Neural progenitor cell (in vitro differentiated cells): ENCODE results near the gene SRRD. TPM values are rescaled to one million over a fixed set of nuclear protein-coding genes. Genes with fewer than 3 reads are reported as not detected.

Source experiments
- DNase-seq: peaks from one replicate; pipeline ENCODE4 v3.0.0-alpha.2; 2016; ENCODE audit warnings: low spot score
- H2AFZ ChIP-seq: fragments of 200-600 bp; sonication (generic); replicated peaks from 2 replicates; pipeline ENCODE4 v1.6.1; 2016; ENCODE audit warnings: antibody characterized with exemption
- H3F3A ChIP-seq: fragments of 200-600 bp; sonication (generic); 2 replicates; pipeline ENCODE4 v1.6.1; 2016; ENCODE audit warnings: antibody characterized with exemption, low read depth
- H3K27ac ChIP-seq: fragments of 200-600 bp; sonication (generic); 2 replicates; pipeline ENCODE4 v1.5.1; 2016; ENCODE audit warnings: mild to moderate bottlenecking
- H3K27me3 ChIP-seq: fragments of 200-600 bp; sonication (generic); 2 replicates; pipeline ENCODE4 v1.6.1; 2016; ENCODE audit warnings: mild to moderate bottlenecking, moderate library complexity
- H3K36me3 ChIP-seq: fragments of 200-600 bp; sonication (generic); 2 replicates; pipeline ENCODE4 v1.5.1; 2016
- H3K4me1 ChIP-seq: fragments of 200-600 bp; sonication (generic); 2 replicates; pipeline ENCODE4 v1.6.1; 2016; ENCODE audit warnings: mixed run types
- H3K4me2 ChIP-seq: fragments of 200-600 bp; sonication (generic); 2 replicates; pipeline ENCODE4 v1.6.1; 2016
- H3K4me3 ChIP-seq: fragments of 200-600 bp; sonication (generic); 2 replicates; pipeline ENCODE4 v1.5.1; 2016
- H3K79me2 ChIP-seq: fragments of 200-600 bp; sonication (generic); 2 replicates; pipeline ENCODE4 v1.6.1; 2016; ENCODE audit warnings: low read depth
- H3K9ac ChIP-seq: fragments of 200-600 bp; sonication (generic); 2 replicates; pipeline ENCODE4 v1.6.1; 2016
- H3K9me3 ChIP-seq: fragments of 200-600 bp; sonication (generic); 2 replicates; pipeline ENCODE4 v1.5.1; 2016; ENCODE audit warnings: low read depth
- H4K20me1 ChIP-seq: fragments of 200-600 bp; sonication (generic); 2 replicates; pipeline ENCODE4 v1.6.1; 2016; ENCODE audit warnings: low read depth
- H3K27ac Mint-ChIP-seq: 3 replicates; pipeline ENCODE4 v1.8.0; 2021; ENCODE audit warnings: mixed read lengths
- H3K27me3 Mint-ChIP-seq: 2 replicates; pipeline ENCODE4 v1.8.0; 2022; ENCODE audit warnings: low read depth, mild to moderate bottlenecking, inconsistent platforms, moderate library complexity, mixed read lengths; ENCODE audit not compliant: insufficient read depth
- H3K36me3 Mint-ChIP-seq: 3 replicates; pipeline ENCODE4 v1.8.0; 2021; ENCODE audit warnings: mixed read lengths
- H3K4me1 Mint-ChIP-seq: 3 replicates; pipeline ENCODE4 v1.8.0; 2021; ENCODE audit warnings: mixed read lengths
- H3K4me3 Mint-ChIP-seq: 3 replicates; pipeline ENCODE4 v1.8.0; 2021; ENCODE audit warnings: mild to moderate bottlenecking, moderate library complexity, mixed read lengths
- H3K9me3 Mint-ChIP-seq: 3 replicates; pipeline ENCODE4 v1.8.0; 2020; ENCODE audit warnings: mixed read lengths
- EZH2 ChIP-seq: fragments of 200-600 bp; sonication (generic); IDR thresholded peaks from 2 replicates; pipeline ENCODE4 v1.6.1; 2017; ENCODE audit warnings: antibody characterized with exemption, mild to moderate bottlenecking, moderate library complexity
- EZH2phosphoT487 ChIP-seq: fragments of 200-600 bp; sonication (generic); IDR thresholded peaks from 2 replicates; pipeline ENCODE4 v1.6.1; 2017; ENCODE audit warnings: antibody characterized with exemption
- total RNA-seq: library from RNA; depleted of rRNA; stranded (reverse); fragments of >200 nt; gene quantifications from 2 replicates; pipeline ENCODE4 v1.2.3, GENCODE V29; 2015; ENCODE audit warnings: low replicate concordance
- TF ChIP-seq, protein P1 (sequence below): fragments of 200-600 bp; sonication (generic); IDR thresholded peaks from 2 replicates; pipeline ENCODE4 v1.5.1; 2017; ENCODE audit warnings: antibody characterized with exemption, mild to moderate bottlenecking

The SRRD gene
- total RNA-seq, 1 donor from 2014 or later = 36.0 TPM

DNA sequence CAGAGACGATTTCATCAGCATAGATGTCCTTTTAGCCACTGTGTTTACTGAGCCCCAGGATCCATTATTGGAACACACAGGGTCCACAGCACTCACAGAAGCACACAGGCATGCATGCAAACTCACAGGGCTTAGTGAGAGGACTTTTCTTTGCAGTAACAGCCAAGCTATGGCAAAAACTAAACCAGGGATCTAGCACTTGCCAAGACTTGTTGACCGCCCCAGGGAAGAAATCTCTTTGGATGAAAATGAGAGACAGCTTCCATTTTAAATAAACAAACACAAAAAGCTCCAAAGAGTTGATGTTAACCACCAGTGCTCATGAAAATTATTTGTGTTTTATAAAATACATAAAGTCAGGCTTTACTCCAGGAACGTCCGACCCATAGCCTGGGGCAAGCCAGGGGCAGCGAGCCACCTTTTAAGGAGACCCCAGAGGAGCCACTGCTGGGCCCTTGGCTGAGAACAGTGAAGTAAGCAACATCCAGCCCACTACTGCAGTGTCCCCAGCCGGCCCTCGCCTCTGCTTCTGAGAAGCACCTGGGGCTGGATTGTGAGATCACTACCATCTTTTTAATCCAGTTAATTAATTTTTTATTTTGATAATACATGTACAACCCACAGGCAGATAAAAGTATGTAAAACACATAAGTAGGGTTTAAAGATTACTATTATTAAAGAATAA is 50.6 kb downstream of the SRRD start:
- no peaks in the 10 kb centered on the region for H3K79me2 ChIP-seq
- no peak overlapping the region for H3K4me2 ChIP-seq
- H3K9me3 Mint-ChIP-seq = no peaks in the 10 kb centered on the region
- no peaks in the 10 kb centered on the region for H3F3A ChIP-seq
- no peaks in the 10 kb centered on the region for H4K20me1 ChIP-seq
- H3K27ac Mint-ChIP-seq = no peak overlapping the region
- no peak for DNase-seq
- H3K27me3 ChIP-seq = no peaks in the 10 kb centered on the region
- no peaks in the 10 kb centered on the region for H3K4me1 Mint-ChIP-seq
- peak overlapping the region; percentile 45 for H3K9ac ChIP-seq
- no peak overlapping the region for H2AFZ ChIP-seq
- H3K4me3 Mint-ChIP-seq = no peak overlapping the region
- peaks cover 19% of the 10 kb centered on the region for H3K36me3 Mint-ChIP-seq
- TF ChIP-seq EZH2 (no peak), EZH2phosphoT487 (no peak)
- TF ChIP-seq, protein P1, sequence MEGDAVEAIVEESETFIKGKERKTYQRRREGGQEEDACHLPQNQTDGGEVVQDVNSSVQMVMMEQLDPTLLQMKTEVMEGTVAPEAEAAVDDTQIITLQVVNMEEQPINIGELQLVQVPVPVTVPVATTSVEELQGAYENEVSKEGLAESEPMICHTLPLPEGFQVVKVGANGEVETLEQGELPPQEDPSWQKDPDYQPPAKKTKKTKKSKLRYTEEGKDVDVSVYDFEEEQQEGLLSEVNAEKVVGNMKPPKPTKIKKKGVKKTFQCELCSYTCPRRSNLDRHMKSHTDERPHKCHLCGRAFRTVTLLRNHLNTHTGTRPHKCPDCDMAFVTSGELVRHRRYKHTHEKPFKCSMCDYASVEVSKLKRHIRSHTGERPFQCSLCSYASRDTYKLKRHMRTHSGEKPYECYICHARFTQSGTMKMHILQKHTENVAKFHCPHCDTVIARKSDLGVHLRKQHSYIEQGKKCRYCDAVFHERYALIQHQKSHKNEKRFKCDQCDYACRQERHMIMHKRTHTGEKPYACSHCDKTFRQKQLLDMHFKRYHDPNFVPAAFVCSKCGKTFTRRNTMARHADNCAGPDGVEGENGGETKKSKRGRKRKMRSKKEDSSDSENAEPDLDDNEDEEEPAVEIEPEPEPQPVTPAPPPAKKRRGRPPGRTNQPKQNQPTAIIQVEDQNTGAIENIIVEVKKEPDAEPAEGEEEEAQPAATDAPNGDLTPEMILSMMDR = no peak
- no peak overlapping the region for H3K27ac ChIP-seq
- no peak overlapping the region for H3K4me3 ChIP-seq
- H3K36me3 ChIP-seq = no peaks in the 10 kb centered on the region
- no peaks in the 10 kb centered on the region for H3K4me1 ChIP-seq
- H3K27me3 Mint-ChIP-seq = peaks cover 3% of the 10 kb centered on the region
- H3K9me3 ChIP-seq = no peaks in the 10 kb centered on the region

DNA sequence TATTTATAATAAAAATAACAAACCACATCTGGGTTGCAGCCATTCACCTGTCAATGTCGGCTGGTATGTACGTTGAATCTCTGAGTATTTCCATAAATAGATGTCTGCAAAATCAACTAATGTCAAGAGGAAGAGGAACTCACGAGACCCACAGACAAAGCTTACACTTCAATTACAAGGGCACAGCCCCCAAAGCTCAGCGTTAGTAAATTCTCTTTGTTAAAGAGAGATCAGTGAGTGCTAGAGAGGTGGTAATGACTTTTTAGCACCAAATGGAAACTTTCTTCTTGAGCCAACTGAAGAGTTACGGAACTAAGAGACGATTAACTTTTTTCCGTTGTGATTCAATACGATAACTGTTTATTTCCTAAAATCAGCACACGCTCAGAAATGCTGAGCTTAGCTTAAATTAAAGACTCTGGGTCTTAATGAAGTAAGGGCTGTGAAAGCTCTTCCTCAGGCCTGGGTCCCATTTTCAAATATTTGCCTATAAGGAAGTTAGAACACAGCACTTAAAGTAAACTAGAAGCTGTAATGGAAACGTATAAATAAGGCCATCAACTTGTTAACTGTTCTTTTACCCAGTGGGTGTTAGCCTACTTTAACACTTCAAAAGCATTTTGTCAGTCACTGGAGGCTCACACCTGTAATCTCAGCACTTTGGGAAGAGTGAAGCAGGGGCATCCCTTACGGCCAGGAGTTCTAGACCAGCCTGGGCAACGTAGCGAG is 51.4 kb downstream of the SRRD start:
- Histone ChIP-seq H3K4me3 (no peak overlapping the region), H3K27me3 (no peaks in the 10 kb centered on the region), H3K36me3 (no peaks in the 10 kb centered on the region), H3K4me2 (no peak overlapping the region), H3K27ac (no peak overlapping the region), H3F3A (no peaks in the 10 kb centered on the region), H4K20me1 (no peaks in the 10 kb centered on the region), H3K4me1 (no peaks in the 10 kb centered on the region), H3K79me2 (no peaks in the 10 kb centered on the region), H3K9ac (no peak overlapping the region), H2AFZ (no peak overlapping the region), H3K9me3 (no peaks in the 10 kb centered on the region)
- H3K27me3 Mint-ChIP-seq = peaks cover 2% of the 10 kb centered on the region
- DNase-seq = no peak
- H3K9me3 Mint-ChIP-seq = no peaks in the 10 kb centered on the region
- H3K36me3 Mint-ChIP-seq = peaks cover 13% of the 10 kb centered on the region
- no peaks in the 10 kb centered on the region for H3K4me1 Mint-ChIP-seq
- H3K4me3 Mint-ChIP-seq = no peak overlapping the region
- TF ChIP-seq EZH2 (no peak), EZH2phosphoT487 (no peak)
- TF ChIP-seq, protein P1 = no peak
- no peak overlapping the region for H3K27ac Mint-ChIP-seq

DNA sequence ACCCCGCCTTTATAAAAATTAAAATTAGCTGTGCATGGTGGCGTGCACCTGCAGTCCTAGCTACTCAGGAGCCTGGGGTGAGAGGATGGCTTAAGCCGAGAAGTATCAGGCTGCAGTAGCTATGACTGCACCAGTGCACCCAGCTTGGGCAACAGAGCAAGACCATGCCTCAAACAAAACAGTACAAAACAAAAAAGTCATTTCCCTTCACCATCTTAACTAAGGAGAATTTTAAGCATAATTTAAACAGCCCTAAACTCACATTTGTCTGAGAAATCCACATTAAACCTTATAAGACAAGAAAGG is 51.9 kb downstream of the SRRD start:
- Histone ChIP-seq H3K4me1 (no peaks in the 10 kb centered on the region), H3F3A (no peaks in the 10 kb centered on the region), H3K9me3 (no peaks in the 10 kb centered on the region), H3K4me2 (no peak overlapping the region), H3K27me3 (no peaks in the 10 kb centered on the region), H3K4me3 (no peak overlapping the region), H2AFZ (no peak overlapping the region), H3K9ac (no peak overlapping the region), H4K20me1 (no peaks in the 10 kb centered on the region), H3K27ac (no peak overlapping the region), H3K79me2 (no peaks in the 10 kb centered on the region), H3K36me3 (no peaks in the 10 kb centered on the region)
- Mint-ChIP-seq H3K36me3 (peaks cover 10% of the 10 kb centered on the region), H3K27me3 (peaks cover 2% of the 10 kb centered on the region), H3K27ac (no peak overlapping the region), H3K4me1 (no peaks in the 10 kb centered on the region), H3K4me3 (no peak overlapping the region), H3K9me3 (no peaks in the 10 kb centered on the region)
- no peak for DNase-seq
- TF ChIP-seq EZH2 (no peak), EZH2phosphoT487 (no peak)
- TF ChIP-seq, protein P1 = no peak
